Endodermal cell (in vitro differentiated cells): ENCODE results near the gene PFDN2. TPM values are rescaled to one million over a fixed set of nuclear protein-coding genes. Genes with fewer than 3 reads are reported as not detected.

Experiments
- DNase-seq: peaks from one replicate; pipeline ENCODE4 v3.0.0-alpha.2; 2017
- H3K27ac ChIP-seq: 2 replicates; pipeline ENCODE4 v1.5.1; 2013; ENCODE audit warnings: mild to moderate bottlenecking, low read depth, low read length, moderate library complexity
- H3K27me3 ChIP-seq: 2 replicates; pipeline ENCODE4 v1.6.1; 2013; ENCODE audit warnings: mild to moderate bottlenecking, low read length, moderate library complexity; ENCODE audit not compliant: insufficient read depth, control insufficient read depth, poor library complexity, severe bottlenecking
- H3K36me3 ChIP-seq: 2 replicates; pipeline ENCODE4 v1.7.0; 2013; ENCODE audit warnings: mild to moderate bottlenecking, low read length, moderate library complexity; ENCODE audit not compliant: control insufficient read depth, insufficient read depth
- H3K4me1 ChIP-seq: one replicate; pipeline ENCODE4 v1.7.0; 2013; ENCODE audit warnings: low read length; ENCODE audit not compliant: control insufficient read depth, insufficient read depth
- H3K4me3 ChIP-seq: 2 replicates; pipeline ENCODE4 v1.5.1; 2013; ENCODE audit warnings: mild to moderate bottlenecking, low read length, moderate library complexity
- H3K9ac ChIP-seq: 2 replicates; pipeline ENCODE4 v1.6.1; 2013; ENCODE audit warnings: mild to moderate bottlenecking, low read length, moderate library complexity; ENCODE audit not compliant: poor library complexity, severe bottlenecking; ENCODE audit errors: extremely low read depth
- H3K9me3 ChIP-seq: 2 replicates; pipeline ENCODE4 v1.6.1; 2013; ENCODE audit warnings: mild to moderate bottlenecking, low read length, moderate library complexity; ENCODE audit not compliant: control insufficient read depth
- H3K27ac Mint-ChIP-seq: 2 replicates; pipeline ENCODE4 v1.8.0; 2020; ENCODE audit warnings: mixed read lengths
- H3K27me3 Mint-ChIP-seq: 2 replicates; pipeline ENCODE4 v1.8.0; 2021; ENCODE audit warnings: mild to moderate bottlenecking, mixed read lengths; ENCODE audit not compliant: insufficient read depth
- H3K36me3 Mint-ChIP-seq: 2 replicates; pipeline ENCODE4 v1.8.0; 2020; ENCODE audit warnings: low read depth, mixed read lengths
- H3K4me1 Mint-ChIP-seq: 2 replicates; pipeline ENCODE4 v1.8.0; 2020; ENCODE audit warnings: mixed read lengths
- H3K4me3 Mint-ChIP-seq: 2 replicates; pipeline ENCODE4 v1.8.0; 2020; ENCODE audit warnings: mild to moderate bottlenecking, moderate library complexity, mixed read lengths
- H3K9me3 Mint-ChIP-seq: 2 replicates; pipeline ENCODE4 v1.8.0; 2020; ENCODE audit warnings: mild to moderate bottlenecking, mixed read lengths
- WGBS, 2 experiments: methylation state at CpG; one replicate each; pipeline versions ENCODE4 v1.1.5 to v1.1.7; 2013; ENCODE audit warnings: missing lambda C conversion rate in 2 of 2, mixed read lengths in 1 of 2; ENCODE audit not compliant: insufficient coverage in 1 of 2, insufficient read length in 1 of 2; 5-methylcytosine and 5-hydroxymethylcytosine counted together
- total RNA-seq, 2 donors: library from RNA; stranded (reverse); fragmentation: NEBNext Ultra II Directional in 1 of 2; extraction: Animal tissue kit (Norgen Biotek cat#: 25700) in 1 of 2; gene quantifications; 2 replicates in 1 of 2; 3 replicates in 1 of 2; pipeline ENCODE4 v1.2.1, GENCODE V29; 2021
- TF ChIP-seq, protein P1 (sequence below): fragments of 200-600 bp; sonication (generic); conservative IDR thresholded peaks from 2 replicates; pipeline ENCODE4 v1.5.0; 2021; ENCODE audit warnings: antibody characterized with exemption, mild to moderate bottlenecking

The PFDN2 gene
- total RNA-seq, 2 donors from 2014 or later = 62.9 to 95.7 TPM

DNA sequence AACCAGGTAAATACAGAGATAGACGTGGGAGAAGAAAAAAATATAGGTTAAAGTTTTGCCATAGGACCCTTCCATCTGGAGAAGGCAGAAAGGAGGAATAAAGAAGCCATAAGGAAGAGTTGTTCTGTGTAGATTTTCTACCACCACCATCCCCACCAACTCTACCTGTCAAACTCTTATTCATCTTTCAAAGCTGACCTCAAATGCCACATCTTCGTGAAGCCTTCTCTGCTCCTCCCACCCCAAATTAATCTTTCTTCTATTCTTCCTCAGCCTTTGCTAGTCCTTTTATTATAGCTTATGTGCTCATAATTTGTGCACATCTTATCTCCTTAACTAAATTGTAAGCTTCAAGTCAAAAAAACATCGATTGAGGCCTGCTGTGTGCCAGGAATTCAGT is 27.2 kb downstream of the PFDN2 start:
- peaks cover 7% of the 10 kb centered on the region for H3K4me1 Mint-ChIP-seq
- Histone ChIP-seq H3K4me3 (no peak overlapping the region), H3K27ac (no peak overlapping the region), H3K9ac (no peak overlapping the region), H3K36me3 (no peaks in the 10 kb centered on the region), H3K27me3 (peaks cover 10% of the 10 kb centered on the region), H3K4me1 (no peaks in the 10 kb centered on the region), H3K9me3 (no peaks in the 10 kb centered on the region)
- peaks cover 8% of the 10 kb centered on the region for H3K27me3 Mint-ChIP-seq
- peak; percentile 1 for DNase-seq
- TF ChIP-seq, protein P1, sequence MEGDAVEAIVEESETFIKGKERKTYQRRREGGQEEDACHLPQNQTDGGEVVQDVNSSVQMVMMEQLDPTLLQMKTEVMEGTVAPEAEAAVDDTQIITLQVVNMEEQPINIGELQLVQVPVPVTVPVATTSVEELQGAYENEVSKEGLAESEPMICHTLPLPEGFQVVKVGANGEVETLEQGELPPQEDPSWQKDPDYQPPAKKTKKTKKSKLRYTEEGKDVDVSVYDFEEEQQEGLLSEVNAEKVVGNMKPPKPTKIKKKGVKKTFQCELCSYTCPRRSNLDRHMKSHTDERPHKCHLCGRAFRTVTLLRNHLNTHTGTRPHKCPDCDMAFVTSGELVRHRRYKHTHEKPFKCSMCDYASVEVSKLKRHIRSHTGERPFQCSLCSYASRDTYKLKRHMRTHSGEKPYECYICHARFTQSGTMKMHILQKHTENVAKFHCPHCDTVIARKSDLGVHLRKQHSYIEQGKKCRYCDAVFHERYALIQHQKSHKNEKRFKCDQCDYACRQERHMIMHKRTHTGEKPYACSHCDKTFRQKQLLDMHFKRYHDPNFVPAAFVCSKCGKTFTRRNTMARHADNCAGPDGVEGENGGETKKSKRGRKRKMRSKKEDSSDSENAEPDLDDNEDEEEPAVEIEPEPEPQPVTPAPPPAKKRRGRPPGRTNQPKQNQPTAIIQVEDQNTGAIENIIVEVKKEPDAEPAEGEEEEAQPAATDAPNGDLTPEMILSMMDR = no peak
- WGBS, 2 experiments = 91% methylated on average over 3 of the region's 3 CpGs
- no peak overlapping the region for H3K27ac Mint-ChIP-seq
- no peak overlapping the region for H3K4me3 Mint-ChIP-seq
- no peaks in the 10 kb centered on the region for H3K9me3 Mint-ChIP-seq
- H3K36me3 Mint-ChIP-seq = no peaks in the 10 kb centered on the region

DNA sequence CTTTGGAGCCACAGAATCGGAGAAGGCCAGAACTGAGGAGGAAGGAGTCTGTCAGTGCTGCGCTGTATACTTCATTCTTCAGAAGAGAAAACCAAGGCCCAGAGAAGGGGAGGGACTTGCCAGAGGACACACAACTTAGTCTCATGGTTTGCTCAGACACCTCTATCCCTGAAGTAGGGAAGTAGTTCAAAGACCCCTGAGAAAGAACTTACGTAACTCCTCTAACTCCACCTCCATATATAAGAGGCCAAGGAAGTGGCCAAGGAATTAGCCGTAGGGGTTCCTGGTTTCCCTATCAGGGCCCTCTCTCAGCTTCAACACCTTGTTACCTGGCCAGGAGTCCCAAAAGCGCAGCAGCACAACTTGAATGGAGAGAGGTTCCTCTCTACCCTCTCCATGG is 27.9 kb downstream of the PFDN2 start:
- Histone ChIP-seq H3K9ac (no peak overlapping the region), H3K4me3 (no peak overlapping the region), H3K27ac (no peak overlapping the region), H3K36me3 (no peaks in the 10 kb centered on the region), H3K9me3 (no peaks in the 10 kb centered on the region), H3K27me3 (peaks cover 5% of the 10 kb centered on the region), H3K4me1 (peaks cover 5% of the 10 kb centered on the region)
- Mint-ChIP-seq H3K9me3 (no peaks in the 10 kb centered on the region), H3K4me3 (no peak overlapping the region), H3K4me1 (peaks cover 14% of the 10 kb centered on the region), H3K27ac (no peak overlapping the region), H3K36me3 (no peaks in the 10 kb centered on the region), H3K27me3 (peaks cover 7% of the 10 kb centered on the region)
- TF ChIP-seq, protein P1 = no peak
- WGBS, 2 experiments = 93 to 100% methylated on average over 3 to 5 of the region's 5 CpGs
- no peak for DNase-seq

DNA sequence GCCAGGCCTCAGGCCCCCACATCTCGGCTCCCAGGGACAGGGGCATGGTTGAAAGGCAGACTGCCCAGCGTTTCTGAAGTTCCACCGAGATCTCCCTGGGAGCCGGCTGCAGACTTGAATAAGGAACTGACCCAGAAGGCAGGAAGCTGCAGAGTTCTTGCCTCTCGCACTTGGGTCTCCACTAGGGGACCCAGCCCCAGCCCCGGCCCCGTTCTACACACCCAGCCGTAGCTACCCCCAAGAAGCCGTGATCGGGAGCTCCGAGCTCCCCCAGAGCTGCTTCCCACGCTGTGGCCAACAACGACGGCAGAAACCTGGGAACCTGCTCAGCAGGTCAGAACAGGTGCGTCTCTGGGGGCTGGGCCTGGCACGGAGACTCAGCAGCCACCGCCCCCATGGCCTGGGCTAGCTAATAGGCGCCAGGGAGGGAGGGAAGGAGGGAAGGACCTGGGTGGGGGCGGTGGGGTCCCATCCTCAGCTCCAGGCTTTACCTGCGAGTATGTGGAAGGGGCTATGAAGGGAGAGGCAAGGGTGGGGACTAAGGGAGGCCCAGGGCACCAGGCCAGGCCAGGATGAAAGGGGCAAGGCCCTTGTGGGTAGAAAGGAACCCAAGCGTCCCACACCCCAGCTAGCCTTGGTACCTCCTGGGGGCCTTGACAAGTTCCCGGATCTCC is 28.4 kb downstream of the PFDN2 start, which contains the start of gene NECTIN4:
NECTIN4 (minus strand) TSS at position 308 of the 674 bp plus-strand sequence; CDS start at position 46, 262 bp downstream.
- Mint-ChIP-seq H3K27ac (no peak within 1 kb of the TSS), H3K27me3 (peaks cover 5% of the 10 kb centered on the region), H3K4me3 (no peak within 1 kb of the TSS), H3K36me3 (no peaks in the 10 kb centered on the region), H3K9me3 (no peaks in the 10 kb centered on the region), H3K4me1 (peaks cover 20% of the 10 kb centered on the region)
- H3K36me3 ChIP-seq = no peaks in the 10 kb centered on the region
- TF ChIP-seq, protein P1 = peak; percentile 25
- WGBS, 2 experiments = 79 to 89% methylated on average over 9 to 22 of the region's 22 CpGs
- DNase-seq = peak; percentile 67
- H3K27ac ChIP-seq = no peak within 1 kb of the TSS
- no peak within 1 kb of the TSS for H3K4me3 ChIP-seq
- peaks cover 6% of the 10 kb centered on the region for H3K4me1 ChIP-seq
- H3K9ac ChIP-seq = no peak within 1 kb of the TSS
- no peaks in the 10 kb centered on the region for H3K9me3 ChIP-seq
- no peaks in the 10 kb centered on the region for H3K27me3 ChIP-seq
